GM18508 (cell line): Measurements from ENCODE around the gene CHD9.
"Not testable (repeated sequence)": the region's sequence is repeated elsewhere in the genome, so short reads cannot be mapped to it uniquely, and the experiment has no call there.

ENCODE experiments used
- ATAC-seq: cut with Tn5 transposase; IDR thresholded peaks from one replicate; pipeline ENCODE4 v1.9.1; 2021; ENCODE audit warnings: moderate number of reproducible peaks; ENCODE audit not compliant: insufficient read depth, unreplicated experiment

CHD9 gene

DNA sequence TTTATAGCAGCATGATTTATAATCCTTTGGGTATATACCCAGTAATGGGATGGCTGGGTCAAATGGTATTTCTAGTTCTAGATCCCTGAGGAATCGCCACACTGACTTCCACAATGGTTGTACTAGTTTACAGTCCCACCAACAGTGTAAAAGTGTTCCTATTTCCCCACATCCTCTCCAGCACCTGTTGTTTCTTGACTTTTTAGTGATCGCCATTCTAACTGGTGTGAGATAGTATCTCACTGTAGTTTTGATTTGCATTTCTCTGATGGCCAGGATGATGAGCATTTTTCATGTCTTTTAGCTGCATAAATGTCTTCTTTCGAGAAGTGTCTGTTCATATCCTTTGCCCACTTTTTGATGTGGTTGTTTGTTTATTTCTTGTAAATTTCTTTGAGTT lies 276.2 kb downstream of the CHD9 start:
- not testable (repeated sequence) for ATAC-seq

DNA sequence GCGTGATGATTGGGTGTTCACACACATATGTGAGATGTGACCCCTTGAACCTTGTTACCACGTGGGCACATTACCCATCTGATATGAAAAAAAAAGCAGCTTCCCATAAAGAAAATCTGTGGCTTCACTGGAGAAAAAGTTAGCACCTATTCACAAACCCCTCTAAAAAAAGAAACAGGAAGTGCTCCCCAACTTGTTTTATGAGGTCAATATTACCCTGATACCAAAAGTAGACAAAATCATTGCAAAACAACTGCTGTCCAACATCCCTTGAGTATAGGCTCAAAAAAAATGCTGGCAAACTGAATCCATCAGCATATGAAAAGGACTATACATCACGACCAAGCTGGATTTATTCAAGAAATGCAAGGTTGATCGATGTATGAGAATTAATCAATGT lies 279.8 kb downstream of the CHD9 start:
- no peak for ATAC-seq

DNA sequence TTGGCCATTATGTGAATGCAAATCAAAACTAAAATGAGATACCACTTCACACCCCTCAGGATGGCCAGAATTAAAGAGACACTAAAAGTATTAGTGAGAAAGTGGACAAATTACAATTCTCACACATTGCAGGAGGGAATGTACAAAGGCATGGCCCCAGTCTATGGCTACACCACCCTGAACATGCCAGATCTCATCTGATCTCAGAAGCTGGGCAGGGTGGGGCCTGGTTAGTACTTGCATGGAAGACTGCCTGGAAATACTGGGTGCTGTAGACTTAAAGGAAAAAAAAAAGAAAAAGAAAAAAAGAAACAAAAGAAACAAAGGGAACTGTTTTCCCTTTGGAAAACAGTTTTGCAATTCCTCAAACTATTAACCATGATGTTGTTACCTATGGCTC lies 282.5 kb downstream of the CHD9 start:
- ATAC-seq: no peak

DNA sequence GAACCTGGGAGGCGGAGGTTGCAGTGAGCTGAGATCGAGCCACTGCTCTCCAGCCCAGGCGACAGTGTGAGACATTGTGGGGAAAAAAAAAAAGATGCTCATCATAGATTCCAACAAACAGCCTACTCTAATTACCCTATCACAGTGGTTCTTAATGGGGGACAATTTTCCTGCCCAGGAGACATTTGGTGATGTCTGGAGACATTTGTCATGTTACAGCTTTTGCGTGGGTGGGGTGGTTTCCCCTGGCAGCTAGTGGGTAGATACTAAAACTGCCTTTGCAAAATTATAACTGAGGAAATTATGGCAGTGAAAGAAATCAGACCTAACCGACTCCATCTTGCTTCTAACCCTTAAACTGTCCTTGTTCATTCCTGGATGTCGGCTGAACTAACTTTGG lies 287.0 kb downstream of the CHD9 start:
- ATAC-seq: no peak

DNA sequence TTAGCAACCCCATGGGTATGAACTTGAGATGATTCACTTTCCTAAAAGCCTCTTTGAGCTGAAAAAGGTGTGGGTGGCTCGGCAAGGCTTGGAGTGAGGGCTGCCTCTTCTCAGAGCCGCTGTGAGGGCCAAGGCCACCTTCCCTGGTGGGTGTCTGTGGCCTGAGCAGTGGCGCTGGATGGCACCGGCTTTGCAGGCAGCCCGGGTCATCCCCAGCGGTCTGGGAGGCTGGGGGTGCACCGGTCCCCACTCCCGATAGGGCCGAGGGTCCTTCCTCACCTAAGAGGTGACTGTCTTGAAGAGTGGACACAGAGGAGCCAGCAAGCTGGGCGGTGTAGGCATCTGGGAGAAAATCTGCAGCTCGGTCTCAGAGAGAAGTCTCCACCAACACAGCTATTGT lies 300.3 kb downstream of the CHD9 start:
- no peak for ATAC-seq

DNA sequence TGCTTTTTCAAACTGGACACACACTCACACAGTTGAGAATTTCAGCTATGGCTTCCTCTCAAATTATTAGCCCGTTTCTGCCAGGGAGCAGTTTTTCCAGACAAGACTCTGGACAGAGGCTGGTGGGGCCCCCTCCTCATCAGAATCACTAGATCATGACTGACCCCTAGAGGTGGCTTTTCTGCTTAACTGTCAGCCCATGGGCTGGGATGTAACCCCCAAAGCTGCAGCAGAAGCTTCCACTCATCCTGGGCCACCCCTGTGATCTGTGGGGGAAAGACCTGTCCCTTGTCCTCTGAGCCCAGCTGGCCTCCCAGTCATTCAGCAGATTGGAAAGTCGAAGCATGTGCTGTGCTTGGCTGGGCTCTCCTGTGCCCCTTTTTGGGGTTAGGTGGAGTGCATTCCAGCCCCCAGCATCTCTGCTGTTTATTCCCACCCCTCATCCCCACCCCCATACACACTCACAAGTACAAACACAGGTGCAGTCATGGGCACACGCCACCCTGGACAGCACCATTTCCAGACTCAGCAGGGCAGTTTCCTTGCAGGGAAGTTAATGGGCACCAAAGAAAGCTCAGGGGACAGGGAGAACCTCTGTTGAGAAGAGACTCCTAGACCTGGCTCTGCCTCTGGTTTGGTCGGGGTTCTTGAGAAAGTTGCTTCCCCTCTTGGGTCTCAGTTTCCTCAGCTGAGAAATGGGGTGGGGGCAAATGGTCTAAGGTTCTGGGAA lies 301.9 kb downstream of the CHD9 start:
- no peak for ATAC-seq

DNA sequence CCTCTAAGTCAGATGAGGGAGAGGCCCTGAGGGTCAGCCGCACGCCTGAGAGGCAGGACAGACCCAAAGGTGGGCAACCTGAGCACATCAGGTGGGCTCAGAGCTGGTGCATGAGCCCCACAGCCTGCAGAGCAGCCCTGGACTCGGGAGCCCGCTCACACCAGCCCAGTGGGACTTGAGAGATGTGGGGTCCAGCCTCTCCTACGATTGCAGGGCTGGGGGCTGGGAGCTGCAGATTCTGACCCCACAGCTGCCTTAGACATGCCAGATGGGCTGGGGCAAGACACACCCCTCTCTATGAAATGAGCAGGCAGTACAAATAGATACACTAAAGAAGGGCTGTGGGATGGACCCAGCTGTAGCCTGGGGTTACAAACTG lies 302.4 kb downstream of the CHD9 start:
- ATAC-seq: no peak

DNA sequence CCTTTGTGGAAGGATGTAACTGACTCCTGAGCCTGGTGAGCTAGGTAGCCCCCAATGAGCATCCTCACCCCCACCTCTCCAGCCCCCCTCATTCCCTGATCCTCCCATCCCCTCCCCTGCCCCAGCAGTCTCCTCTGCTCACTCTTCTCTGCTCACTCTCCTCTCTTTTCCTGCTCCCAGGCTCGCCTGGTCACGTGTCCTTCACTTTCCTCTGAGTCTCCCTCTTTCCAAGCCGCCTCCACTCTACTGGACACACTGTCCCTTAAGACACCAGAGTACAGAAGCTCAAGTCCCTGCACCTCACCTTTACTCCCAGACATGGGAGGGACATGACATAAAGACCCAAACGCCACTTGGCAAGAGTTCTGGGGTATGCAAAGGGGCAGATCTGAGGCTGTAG lies 303.2 kb downstream of the CHD9 start:
- no peak for ATAC-seq

DNA sequence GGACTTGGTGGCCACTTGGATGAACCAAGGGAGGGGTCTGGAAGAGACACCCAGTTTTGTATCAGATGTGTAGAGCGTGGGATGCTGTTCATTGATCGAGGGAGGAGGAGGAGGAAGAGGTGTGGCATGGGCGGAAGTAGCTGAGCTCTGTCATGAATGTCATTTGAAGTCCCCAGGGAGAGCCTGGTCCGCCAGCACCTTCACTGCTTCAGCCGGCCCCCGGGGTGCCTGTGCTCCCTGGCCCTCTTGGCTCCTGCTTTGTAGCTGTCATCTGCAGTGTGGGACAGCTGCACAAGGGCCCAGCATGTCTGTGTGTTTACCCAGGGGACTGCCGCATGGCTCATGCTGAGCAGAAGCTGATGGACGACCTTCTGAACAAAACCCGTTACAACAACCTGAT lies 304.1 kb downstream of the CHD9 start:
- ATAC-seq: no peak

DNA sequence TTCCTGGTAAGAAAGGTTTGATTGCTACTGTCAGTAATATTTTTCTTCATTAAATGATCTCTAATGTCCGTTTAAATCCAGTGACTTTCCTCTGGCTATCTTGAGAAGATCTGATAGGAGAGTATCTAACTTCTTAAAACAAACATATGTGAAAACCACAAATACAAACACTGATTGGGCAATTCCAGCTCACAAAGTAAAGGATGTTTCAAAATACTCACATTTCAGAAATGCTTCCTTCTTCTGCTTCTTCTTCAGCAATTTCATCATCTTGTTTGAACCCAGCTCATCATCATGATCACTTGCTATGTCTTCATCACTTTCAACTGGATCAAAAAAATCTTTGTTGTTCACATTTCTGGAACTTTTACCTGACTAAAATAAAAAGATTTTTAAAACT lies 315.1 kb downstream of the CHD9 start:
- ATAC-seq: no peak

DNA sequence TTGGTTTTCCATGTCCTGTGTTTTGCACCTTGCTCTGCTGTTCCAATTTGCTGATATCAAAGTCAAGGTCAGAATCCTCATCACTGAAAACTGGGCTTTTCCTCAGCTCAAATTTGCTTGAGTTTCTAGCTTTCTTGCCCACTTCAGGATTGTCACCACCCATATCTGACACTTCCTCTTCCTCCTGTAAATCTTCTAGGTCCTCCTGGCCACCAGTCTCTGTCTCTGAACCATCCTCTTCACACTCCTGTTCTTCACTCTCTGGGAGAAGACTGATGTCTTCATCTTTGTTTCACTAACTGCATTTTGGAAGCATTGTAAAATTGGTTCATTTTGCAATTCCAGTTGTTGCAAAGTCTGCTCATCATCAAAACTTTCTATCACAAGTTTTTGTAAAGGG lies 316.0 kb downstream of the CHD9 start:
- ATAC-seq: no peak

DNA sequence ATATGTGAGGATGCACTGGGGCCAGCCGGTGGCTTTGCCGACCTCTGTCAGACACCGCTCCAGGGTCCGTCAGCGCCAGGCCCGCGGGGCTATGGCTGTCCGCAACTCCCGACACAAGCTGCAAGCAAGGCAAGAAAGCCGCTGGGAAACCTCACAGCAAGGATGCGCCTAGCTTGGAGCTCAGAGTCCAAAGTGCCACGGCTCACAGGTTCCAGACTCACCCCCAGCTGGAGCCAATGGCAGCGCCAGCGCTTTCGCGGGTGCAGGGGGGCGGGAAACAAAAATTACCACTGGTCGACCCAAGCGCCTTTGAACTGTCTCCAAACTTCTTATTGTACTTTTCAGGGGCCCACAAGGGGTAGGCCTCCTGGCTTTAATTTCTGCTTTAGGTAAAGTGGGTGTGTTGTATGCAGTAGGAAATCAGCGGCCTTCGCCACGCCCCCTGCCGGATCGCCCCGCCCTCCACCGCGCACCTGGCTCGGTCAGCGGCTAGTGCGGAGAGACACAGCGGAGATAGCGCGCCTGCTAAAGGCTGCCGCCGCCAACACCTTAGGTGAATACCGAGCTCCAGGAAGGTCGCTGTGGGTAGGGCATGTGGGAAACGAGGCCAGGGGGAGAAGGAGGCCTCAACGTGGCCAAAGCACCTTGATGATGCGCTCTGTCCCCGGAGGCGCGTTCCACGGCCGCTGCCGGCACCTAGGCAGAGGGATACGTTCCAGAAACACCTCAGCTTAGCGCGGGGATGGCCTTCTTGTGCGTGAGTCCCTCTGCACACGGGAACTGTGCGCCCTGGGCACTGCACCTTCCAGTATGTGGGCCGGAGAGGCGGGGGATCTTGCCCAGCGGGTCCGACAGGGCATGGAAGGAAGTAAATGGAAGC lies 318.4 kb downstream of the CHD9 start:
- ATAC-seq: no peak

DNA sequence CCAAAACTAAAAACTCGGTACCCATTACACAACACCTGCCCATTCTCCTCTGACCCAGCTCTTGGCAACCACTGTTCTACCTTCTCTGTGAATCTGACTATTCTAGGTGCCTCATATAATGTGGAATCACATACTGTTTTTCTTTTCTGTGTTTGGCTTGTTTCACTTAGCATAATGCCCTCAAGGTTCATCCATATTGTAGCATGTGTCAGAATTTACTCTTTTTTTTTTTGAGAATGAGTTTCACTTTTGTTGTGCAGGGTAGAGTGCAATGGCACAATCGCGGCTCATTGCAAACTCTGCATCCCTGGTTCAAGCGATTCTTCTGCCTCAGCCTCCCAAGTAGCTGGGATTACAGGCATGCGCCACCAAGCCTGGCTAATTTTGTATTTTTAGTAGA lies 320.0 kb downstream of the CHD9 start:
- ATAC-seq: no peak

DNA sequence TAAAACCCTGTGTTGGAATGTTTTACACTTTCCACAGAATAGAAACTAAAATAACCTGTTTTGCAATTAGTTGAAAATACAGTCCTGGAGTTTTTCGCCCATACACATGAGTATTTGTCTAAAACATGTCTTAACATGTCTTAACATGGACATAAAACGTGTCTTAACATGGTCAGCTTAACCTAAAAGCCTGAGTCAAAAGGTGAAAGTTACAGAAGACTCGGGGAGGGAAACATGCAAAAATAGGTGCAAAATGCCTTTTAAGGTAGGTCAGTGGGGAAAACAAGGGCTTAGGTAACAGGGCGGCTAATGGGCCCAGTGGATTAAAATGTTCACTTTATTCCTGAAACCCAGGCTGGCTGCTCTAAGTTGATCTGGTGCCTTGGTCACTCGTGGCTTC lies 323.3 kb downstream of the CHD9 start:
- no peak for ATAC-seq
